Tibial nerve (tissue), 4 donors: ENCODE measurements around the gene NARS2. TPM values are rescaled to one million over a fixed set of nuclear protein-coding genes. Genes with fewer than 3 reads are reported as not detected.
A peak's percentile ranks its signal among the peaks of the same experiment; 100 is the strongest.

ENCODE experiments used
- DNase-seq, 2 donors: peaks; one replicate each; pipeline ENCODE4 v3.0.0-alpha.2; 2019; ENCODE audit warnings: low spot score in 2 of 2
- H3K27ac ChIP-seq, 4 donors: fragments of 200-600 bp; sonication (generic) in 3 of 4; one replicate each; pipeline ENCODE4 v1.5.1; 2017 to 2019; ENCODE audit warnings: mild to moderate bottlenecking in 1 of 4
- H3K27me3 ChIP-seq, 2 donors: fragments of 200-600 bp; sonication (generic) in 1 of 2; one replicate each; pipeline versions ENCODE4 v1.5.1 to v1.6.0; 2017 to 2019
- H3K36me3 ChIP-seq, 3 donors: fragments of 200-600 bp; sonication (generic); one replicate each; pipeline ENCODE4 v1.5.1; 2018 to 2019
- H3K4me1 ChIP-seq, 4 donors: fragments of 200-600 bp; sonication (generic) in 3 of 4; one replicate each; pipeline ENCODE4 v1.5.1; 2017 to 2019
- H3K4me3 ChIP-seq, 4 donors: fragments of 200-600 bp; sonication (generic) in 3 of 4; one replicate each; pipeline ENCODE4 v1.5.1; 2017 to 2019; ENCODE audit warnings: mild to moderate bottlenecking in 1 of 4, moderate library complexity in 1 of 4
- H3K9me3 ChIP-seq, 4 donors: fragments of 200-600 bp; sonication (generic) in 3 of 4; one replicate each; pipeline ENCODE4 v1.5.1; 2017 to 2019
- EP300 ChIP-seq, 2 donors: sonication (generic); formaldehyde crosslinking; IDR thresholded peaks; one replicate each; pipeline ENCODE4 v1.6.1; 2017; ENCODE audit warnings: antibody characterized with exemption in 2 of 2, mild to moderate bottlenecking in 1 of 2
- POLR2A ChIP-seq, 2 donors: fragments of 450-650 bp; IDR thresholded peaks; one replicate each; pipeline ENCODE4 v1.6.1; 2017; ENCODE audit warnings: antibody characterized with exemption in 2 of 2, mild to moderate bottlenecking in 2 of 2, moderate library complexity in 2 of 2
- WGBS, 2 donors: methylation state at CpG; one replicate each; pipeline ENCODE4 v1.1.5; 2018; 5-methylcytosine and 5-hydroxymethylcytosine counted together
- total RNA-seq, 4 donors: library from RNA; depleted of rRNA; stranded (reverse); fragments of >200 nt; gene quantifications; one replicate each; pipeline ENCODE4 v1.1.0, GENCODE V29; 2016
- TF ChIP-seq, protein P1 (sequence below), 5 experiments: fragments of 200-600 bp in 3 of 5; fragments of 450-650 bp in 2 of 5; sonication (generic) in 3 of 5; IDR thresholded peaks; one replicate each; pipeline ENCODE4 v1.5.1; 2016 to 2019; ENCODE audit warnings: antibody characterized with exemption in 5 of 5, mild to moderate bottlenecking in 3 of 5, moderate library complexity in 2 of 5

NARS2 gene, protein sequence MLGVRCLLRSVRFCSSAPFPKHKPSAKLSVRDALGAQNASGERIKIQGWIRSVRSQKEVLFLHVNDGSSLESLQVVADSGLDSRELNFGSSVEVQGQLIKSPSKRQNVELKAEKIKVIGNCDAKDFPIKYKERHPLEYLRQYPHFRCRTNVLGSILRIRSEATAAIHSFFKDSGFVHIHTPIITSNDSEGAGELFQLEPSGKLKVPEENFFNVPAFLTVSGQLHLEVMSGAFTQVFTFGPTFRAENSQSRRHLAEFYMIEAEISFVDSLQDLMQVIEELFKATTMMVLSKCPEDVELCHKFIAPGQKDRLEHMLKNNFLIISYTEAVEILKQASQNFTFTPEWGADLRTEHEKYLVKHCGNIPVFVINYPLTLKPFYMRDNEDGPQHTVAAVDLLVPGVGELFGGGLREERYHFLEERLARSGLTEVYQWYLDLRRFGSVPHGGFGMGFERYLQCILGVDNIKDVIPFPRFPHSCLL
- 10 to 100 TPM; 16.5 to 23.8 (median 19.2) TPM for total RNA-seq

DNA sequence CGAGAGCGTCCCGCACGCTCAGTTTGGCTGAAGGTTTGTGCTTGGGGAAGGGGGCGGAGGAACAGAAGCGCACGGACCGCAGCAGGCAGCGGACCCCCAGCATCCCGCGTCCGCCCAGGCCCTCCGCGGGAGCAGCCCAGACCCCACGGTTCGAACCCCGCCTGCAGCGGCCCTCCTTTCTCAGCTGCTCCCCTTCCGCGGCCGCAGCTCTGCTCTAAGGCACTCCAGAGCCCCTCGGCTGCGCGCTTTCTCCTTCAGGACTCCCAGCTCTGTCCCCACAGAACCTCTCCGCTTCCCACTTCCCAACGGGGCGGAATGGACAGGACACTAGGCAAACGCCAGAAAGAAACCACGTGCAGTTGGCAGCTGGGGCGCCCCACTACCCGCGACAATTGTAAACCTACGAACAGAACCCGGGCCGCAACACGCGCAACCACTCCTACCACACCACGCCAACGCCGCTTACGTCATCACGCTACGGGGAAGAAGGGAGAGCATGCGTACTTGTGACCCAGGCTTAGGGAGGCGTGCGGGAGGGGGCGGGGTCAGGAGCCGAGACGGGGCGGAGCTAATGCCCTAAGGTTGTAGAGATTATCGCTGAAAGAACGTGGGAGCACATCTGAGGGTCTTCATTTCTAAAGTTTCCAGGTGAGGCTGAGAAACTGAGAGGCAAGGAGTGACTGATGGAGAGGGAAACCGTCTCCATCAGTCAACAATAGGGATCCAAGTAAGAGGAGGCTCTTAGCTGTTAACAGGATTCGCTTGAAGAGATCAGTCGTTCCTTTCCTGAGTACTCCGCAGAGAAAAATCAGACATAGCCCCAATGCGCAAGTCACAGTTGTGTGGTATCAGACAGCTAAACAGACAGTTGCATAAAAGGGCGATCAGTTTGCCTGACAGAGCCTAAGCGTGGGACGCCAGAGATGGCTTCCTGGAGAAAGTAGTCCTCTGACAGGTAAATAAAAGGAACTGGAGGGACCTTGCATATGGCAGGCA lies at the start of gene NARS2:
TSS of gene NARS2 (minus strand) at position 479 of the 996 bp plus-strand sequence. CDS start at position 103, 376 bp downstream.
- H3K4me1 ChIP-seq, result peaks cover 0 to 25% (median 7%) of the 10 kb centered on the region in 4 donors
- peak within 1 kb of the TSS; percentile 73 to 97 (median 77) for H3K4me3 ChIP-seq
- no peaks in the 10 kb centered on the region for H3K27me3 ChIP-seq
- peaks cover 0 to 15% (median 0%) of the 10 kb centered on the region in 3 donors for H3K36me3 ChIP-seq
- peak within 1 kb of the TSS; percentile 83 to 92 (median 88) for H3K27ac ChIP-seq
- peak; percentile 98 to 99 for DNase-seq
- WGBS, 2 donors, result 0% methylated on average over 51 to 57 of the region's 60 CpGs
- peak; percentile 70 to 96 for TF ChIP-seq POLR2A (IDR thresholded peaks at IDR 0.05)
- peak; percentile 85 to 98 for TF ChIP-seq EP300 (IDR thresholded peaks at IDR 0.05)
- TF ChIP-seq, protein P1, sequence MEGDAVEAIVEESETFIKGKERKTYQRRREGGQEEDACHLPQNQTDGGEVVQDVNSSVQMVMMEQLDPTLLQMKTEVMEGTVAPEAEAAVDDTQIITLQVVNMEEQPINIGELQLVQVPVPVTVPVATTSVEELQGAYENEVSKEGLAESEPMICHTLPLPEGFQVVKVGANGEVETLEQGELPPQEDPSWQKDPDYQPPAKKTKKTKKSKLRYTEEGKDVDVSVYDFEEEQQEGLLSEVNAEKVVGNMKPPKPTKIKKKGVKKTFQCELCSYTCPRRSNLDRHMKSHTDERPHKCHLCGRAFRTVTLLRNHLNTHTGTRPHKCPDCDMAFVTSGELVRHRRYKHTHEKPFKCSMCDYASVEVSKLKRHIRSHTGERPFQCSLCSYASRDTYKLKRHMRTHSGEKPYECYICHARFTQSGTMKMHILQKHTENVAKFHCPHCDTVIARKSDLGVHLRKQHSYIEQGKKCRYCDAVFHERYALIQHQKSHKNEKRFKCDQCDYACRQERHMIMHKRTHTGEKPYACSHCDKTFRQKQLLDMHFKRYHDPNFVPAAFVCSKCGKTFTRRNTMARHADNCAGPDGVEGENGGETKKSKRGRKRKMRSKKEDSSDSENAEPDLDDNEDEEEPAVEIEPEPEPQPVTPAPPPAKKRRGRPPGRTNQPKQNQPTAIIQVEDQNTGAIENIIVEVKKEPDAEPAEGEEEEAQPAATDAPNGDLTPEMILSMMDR (IDR thresholded peaks at IDR 0.05), result no peak
- H3K9me3 ChIP-seq, result no peaks in the 10 kb centered on the region

DNA sequence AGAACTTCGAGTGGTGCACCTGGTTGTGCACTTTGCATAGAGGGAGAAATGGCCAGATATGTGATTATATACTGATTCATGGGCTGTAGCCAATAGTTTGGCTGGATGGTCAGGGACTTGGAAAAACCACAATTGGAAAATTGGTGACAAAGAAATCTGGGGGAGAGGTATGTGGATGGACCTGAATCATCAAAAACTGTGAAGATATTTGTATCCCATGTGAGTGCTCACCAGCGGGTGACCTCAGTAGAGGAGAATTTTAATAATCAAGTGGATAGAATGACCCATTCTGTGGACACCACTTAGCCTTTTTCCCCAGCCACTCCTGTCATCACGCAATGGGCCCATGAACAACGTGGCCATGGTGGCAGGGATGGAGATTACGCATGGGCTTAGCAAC lies 48.0 kb upstream of the NARS2 start:
- TF ChIP-seq EP300 (IDR thresholded peaks at IDR 0.05) (no peak), POLR2A (IDR thresholded peaks at IDR 0.05) (no peak)
- TF ChIP-seq, protein P1 (IDR thresholded peaks at IDR 0.05), result no peak
- DNase-seq, result no peak
- H3K36me3 ChIP-seq, result no peaks in the 10 kb centered on the region
- H3K9me3 ChIP-seq, result peaks cover 0 to 38% (median 0%) of the 10 kb centered on the region in 4 donors
- H3K4me1 ChIP-seq, result no peaks in the 10 kb centered on the region
- H3K4me3 ChIP-seq, result no peak overlapping the region
- H3K27me3 ChIP-seq, result no peaks in the 10 kb centered on the region
- WGBS, 2 donors, result 78 to 84% methylated on average over 5 of the region's 5 CpGs
- no peak overlapping the region for H3K27ac ChIP-seq

DNA sequence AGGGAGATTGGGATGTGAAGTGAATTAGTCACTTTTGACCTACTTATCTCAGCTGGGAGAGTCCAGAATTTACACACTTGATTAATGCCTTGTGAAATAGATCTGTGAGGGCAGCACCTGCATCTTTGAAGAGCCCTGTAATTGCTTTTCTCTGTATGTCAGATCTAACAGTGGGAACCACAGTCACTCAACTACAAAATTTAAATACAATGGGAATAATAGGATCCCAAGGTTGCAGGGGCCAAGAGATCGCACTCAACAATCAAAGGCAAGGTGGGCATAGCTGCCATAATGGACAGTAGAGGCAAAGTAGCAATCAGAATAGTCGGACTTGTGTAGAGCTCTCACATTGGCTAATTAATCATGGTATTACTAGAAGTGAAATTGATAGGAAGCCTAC lies 45.5 kb upstream of the NARS2 start:
- H3K36me3 ChIP-seq, result no peaks in the 10 kb centered on the region
- H3K27ac ChIP-seq, result no peak overlapping the region
- peaks cover 0 to 30% (median 0%) of the 10 kb centered on the region in 4 donors for H3K9me3 ChIP-seq
- TF ChIP-seq, protein P1 (IDR thresholded peaks at IDR 0.05), result no peak
- TF ChIP-seq EP300 (IDR thresholded peaks at IDR 0.05) (no peak), POLR2A (IDR thresholded peaks at IDR 0.05) (no peak)
- H3K4me3 ChIP-seq, result no peak overlapping the region
- no peaks in the 10 kb centered on the region for H3K27me3 ChIP-seq
- WGBS, 2 donors, result 78 to 84% methylated on average over 2 of the region's 2 CpGs
- H3K4me1 ChIP-seq, result no peaks in the 10 kb centered on the region
- DNase-seq, result no peak

DNA sequence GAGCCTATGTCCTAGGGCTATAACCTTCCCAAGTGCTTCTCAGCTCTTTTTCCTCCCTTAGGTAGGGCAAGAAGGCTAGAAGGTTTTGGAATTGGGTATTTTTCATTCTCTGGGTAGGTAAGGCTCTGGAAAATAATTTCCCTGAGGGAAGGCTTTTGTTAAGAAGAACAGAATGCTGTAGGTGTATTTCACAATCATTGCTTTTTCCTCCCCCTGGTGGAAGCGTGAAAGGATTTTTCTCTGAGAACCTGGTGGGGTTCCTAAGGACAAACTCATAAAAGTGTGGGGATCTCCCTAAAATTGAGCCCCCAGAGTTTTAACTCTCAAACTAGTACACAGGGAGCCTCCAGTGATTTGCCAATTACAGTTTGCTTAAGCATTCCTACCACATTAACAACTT lies 41.1 kb upstream of the NARS2 start:
- Histone ChIP-seq H3K4me3 (no peak overlapping the region), H3K36me3 (no peaks in the 10 kb centered on the region), H3K27me3 (no peaks in the 10 kb centered on the region), H3K4me1 (no peaks in the 10 kb centered on the region), H3K9me3 (peaks cover 0 to 28% (median 0%) of the 10 kb centered on the region in 4 donors), H3K27ac (no peak overlapping the region)
- DNase-seq, result no peak
- TF ChIP-seq EP300 (IDR thresholded peaks at IDR 0.05), result no peak
- TF ChIP-seq POLR2A (IDR thresholded peaks at IDR 0.05), result no peak
- TF ChIP-seq, protein P1 (IDR thresholded peaks at IDR 0.05), result no peak
- WGBS, 2 donors, result 76 to 93% methylated on average over 1 of the region's 1 CpG
